ENCODE results near the gene RAB20. TPM values are rescaled to one million over a fixed set of nuclear protein-coding genes. Genes with fewer than 3 reads are reported as not detected.
"Not testable (repeated sequence)": the region's sequence is repeated elsewhere in the genome, so short reads cannot be mapped to it uniquely, and the experiment has no call there.

Gene RAB20
- total RNA-seq, 2 donors from 2014 or later: 1.2 to 1.4 TPM

DNA sequence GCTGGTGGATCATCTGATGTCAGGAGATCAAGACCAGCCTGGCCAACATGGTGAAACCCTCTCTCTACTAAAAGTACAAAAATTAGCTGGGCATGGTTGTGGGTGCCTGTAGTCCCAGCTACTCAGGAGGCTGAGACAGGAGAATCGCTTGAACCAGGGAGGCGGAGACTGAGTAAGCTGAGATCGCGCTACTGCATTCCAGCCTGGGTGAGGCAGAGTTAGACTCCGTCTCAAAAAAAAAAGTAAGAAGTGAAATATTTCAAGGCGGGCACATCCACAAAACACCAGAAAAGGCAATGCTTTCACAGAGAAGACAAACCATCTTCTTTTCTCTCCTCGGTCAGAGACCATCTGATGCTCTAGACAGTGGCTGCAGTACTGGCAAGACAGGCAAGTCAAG is 8.4 kb upstream of the RAB20 start:
- DNase-seq; H3K36me3 Mint-ChIP-seq (ENCODE audit: low read depth); ATAC-seq; H3K4me3 Mint-ChIP-seq; H3K4me1 Mint-ChIP-seq; H3K27ac Mint-ChIP-seq; H3K9me3 ChIP-seq (ENCODE audit: control insufficient read depth, low read length, poor library complexity, severe bottlenecking): not testable (repeated sequence)
- H3K27me3 Mint-ChIP-seq: peaks cover 57% of the 10 kb centered on the region

DNA sequence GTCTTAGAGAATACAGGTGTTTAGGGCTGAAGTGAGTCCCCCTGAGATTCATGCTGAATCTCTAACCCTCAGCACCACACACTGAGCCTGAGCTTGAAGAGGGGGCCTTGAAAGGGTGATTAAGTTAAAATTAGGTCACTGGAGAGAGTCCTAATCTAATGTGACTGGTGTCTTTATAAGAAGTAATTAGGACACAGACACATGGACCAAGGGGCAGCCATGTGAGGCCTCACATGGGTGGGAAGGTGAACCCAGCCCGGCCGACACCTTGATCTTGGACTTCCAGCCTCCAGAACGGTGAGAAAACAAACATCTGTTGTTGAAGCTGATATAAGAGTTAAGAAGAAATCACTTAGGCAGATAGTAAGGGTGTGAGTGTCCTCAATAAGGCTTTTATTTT is 7.1 kb upstream of the RAB20 start:
- Mint-ChIP-seq H3K27ac (no peak overlapping the region), H3K4me1 (peaks cover 8% of the 10 kb centered on the region), H3K4me3 (no peak overlapping the region), H3K36me3 (ENCODE audit: low read depth) (no peaks in the 10 kb centered on the region), H3K27me3 (peaks cover 56% of the 10 kb centered on the region)
- DNase-seq: no peak
- ATAC-seq: no peak
- H3K9me3 ChIP-seq (ENCODE audit: control insufficient read depth, low read length, poor library complexity, severe bottlenecking): no peaks in the 10 kb centered on the region

DNA sequence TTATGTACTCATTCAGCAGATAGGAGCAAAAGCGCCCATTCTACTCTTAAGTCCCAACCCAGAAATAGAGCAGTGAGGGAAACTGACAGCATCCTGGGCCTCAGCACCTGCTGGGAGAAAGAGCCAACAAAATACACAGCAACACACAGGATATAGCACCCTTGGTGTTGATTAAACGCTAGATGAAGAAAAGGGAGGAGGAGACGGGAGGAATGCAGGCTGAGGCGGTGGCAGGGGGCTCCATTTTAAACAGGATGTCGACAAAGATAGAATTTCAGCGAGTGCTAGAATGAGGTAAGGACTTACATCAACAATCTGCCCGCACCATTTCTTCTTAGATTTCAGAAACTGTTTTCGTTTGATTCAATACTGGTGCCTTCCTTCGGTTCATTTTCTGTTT is 4.6 kb upstream of the RAB20 start:
- Mint-ChIP-seq H3K27me3 (peaks cover 35% of the 10 kb centered on the region), H3K36me3 (ENCODE audit: low read depth) (no peaks in the 10 kb centered on the region), H3K4me1 (peaks cover 13% of the 10 kb centered on the region), H3K4me3 (no peak overlapping the region), H3K27ac (no peak overlapping the region)
- ATAC-seq (no peak), DNase-seq (no peak)
- H3K9me3 ChIP-seq (ENCODE audit: control insufficient read depth, low read length, poor library complexity, severe bottlenecking): no peaks in the 10 kb centered on the region

DNA sequence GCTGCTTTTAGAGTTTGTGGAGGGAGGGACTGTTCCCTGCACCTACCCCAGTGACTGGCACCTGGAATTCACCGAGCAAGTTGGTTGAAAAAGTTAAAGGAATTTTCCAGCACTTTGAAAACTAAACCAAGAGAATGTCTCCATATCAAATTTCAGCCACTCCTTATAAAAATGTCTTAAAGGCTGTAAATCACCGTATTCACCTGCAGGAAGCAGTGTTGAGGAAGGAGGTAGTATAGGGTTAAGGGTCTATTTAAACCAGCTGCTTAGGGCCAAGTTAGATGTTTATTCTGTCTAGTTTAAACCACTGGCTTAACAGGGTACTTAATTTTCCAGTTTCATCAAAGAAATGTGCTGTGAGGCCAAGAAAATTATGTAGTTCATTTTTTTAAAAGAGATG is 3.8 kb upstream of the RAB20 start:
- ATAC-seq (no peak), DNase-seq (no peak)
- Mint-ChIP-seq H3K27ac (no peak overlapping the region), H3K36me3 (ENCODE audit: low read depth) (no peaks in the 10 kb centered on the region), H3K27me3 (peaks cover 35% of the 10 kb centered on the region), H3K4me1 (peaks cover 19% of the 10 kb centered on the region), H3K4me3 (no peak overlapping the region)
- no peaks in the 10 kb centered on the region for H3K9me3 ChIP-seq (ENCODE audit: control insufficient read depth, low read length, poor library complexity, severe bottlenecking)

DNA sequence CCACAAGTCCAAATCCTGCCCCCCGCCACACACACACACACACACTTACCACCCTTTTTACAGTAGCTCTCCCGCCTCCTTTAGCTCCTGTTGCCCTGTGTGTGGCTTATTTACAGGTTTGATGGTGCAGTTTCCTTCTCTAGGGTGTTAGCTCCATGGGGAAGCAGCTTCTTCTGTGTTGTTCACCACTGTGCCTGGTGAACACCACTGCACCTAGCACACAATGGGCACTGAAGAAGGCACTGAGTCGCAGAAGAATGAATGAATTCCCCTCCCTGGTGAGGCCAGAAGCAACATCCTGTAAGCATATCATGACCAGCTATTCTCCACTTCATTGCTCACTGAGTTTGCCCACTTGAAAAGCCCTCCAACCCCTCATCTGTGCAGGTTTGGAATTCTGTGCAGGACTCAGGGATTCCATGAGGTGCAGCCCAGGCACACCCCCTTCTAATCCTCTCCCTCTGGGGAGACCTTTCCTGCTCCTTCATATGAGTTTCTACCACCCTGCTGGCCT is 3.0 kb upstream of the RAB20 start:
- peaks cover 29% of the 10 kb centered on the region for H3K27me3 Mint-ChIP-seq
- ATAC-seq: no peak
- H3K4me3 Mint-ChIP-seq: no peak overlapping the region
- H3K9me3 ChIP-seq (ENCODE audit: control insufficient read depth, low read length, poor library complexity, severe bottlenecking): no peaks in the 10 kb centered on the region
- peak overlapping the region; percentile 29 for H3K27ac Mint-ChIP-seq
- peaks cover 22% of the 10 kb centered on the region for H3K4me1 Mint-ChIP-seq
- DNase-seq: no peak
- no peaks in the 10 kb centered on the region for H3K36me3 Mint-ChIP-seq (ENCODE audit: low read depth)

DNA sequence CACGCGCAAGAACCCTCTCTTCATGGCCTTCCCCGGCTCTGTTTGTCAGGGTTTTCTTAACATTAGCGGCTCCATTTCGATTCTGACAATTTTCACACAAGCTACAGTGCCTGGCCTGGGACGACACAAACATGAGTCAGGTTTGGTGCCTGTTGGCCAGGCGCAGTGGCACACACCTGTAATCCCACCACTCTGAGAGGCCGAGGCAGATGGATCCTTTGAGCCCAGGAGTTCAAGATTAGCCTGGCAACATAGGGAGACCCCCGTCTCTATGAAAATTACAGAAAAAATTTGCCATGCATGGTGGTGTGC is 1.9 kb upstream of the RAB20 start:
- Mint-ChIP-seq H3K36me3 (ENCODE audit: low read depth) (no peaks in the 10 kb centered on the region), H3K4me1 (peaks cover 22% of the 10 kb centered on the region), H3K27ac (no peak overlapping the region), H3K4me3 (no peak overlapping the region), H3K27me3 (peaks cover 22% of the 10 kb centered on the region)
- DNase-seq (no peak), ATAC-seq (no peak)
- H3K9me3 ChIP-seq (ENCODE audit: control insufficient read depth, low read length, poor library complexity, severe bottlenecking): no peaks in the 10 kb centered on the region

DNA sequence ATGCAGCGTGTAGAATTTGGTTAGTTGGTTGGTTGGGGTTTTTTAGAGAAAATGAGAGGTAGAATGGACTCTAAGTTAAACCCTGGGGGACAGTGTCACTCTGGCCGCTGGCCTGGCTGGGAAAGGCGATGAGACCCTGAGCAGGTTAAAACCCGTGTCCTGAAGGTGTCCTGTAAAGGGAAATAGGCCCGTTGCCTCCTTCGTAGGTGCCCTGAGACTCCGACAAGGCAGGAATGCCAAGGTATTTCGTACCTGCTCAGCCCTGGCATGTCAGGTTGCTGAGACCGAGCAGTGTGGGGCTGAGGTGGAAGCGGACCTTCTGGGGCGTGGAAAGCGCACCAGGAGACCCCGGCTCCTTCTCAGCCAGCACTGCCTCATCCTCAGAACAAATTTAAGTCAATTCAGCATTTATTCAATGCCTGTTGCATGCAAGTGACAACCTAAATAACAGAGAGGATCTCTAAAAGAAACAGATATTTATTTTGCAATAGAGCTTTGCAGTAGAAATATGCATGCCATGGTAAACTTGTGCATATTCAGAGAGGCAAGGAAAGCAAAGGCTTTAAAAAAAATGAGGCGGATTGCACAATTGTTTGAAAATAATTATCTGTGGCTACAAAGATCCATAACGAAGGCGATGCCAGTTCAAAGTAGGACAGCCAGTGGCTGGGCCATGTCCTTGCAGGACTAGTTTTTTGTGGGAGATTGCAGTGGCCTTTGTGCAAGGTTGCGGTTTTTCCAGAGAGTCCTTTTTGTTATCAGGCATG is 1.4 kb upstream of the RAB20 start:
- H3K27me3 Mint-ChIP-seq: peaks cover 18% of the 10 kb centered on the region
- H3K36me3 Mint-ChIP-seq (ENCODE audit: low read depth): no peaks in the 10 kb centered on the region
- peak overlapping the region; percentile 96 for H3K4me3 Mint-ChIP-seq
- H3K27ac Mint-ChIP-seq: no peak overlapping the region
- peaks cover 22% of the 10 kb centered on the region for H3K4me1 Mint-ChIP-seq
- H3K9me3 ChIP-seq (ENCODE audit: control insufficient read depth, low read length, poor library complexity, severe bottlenecking): no peaks in the 10 kb centered on the region
- DNase-seq (no peak), ATAC-seq (no peak)

DNA sequence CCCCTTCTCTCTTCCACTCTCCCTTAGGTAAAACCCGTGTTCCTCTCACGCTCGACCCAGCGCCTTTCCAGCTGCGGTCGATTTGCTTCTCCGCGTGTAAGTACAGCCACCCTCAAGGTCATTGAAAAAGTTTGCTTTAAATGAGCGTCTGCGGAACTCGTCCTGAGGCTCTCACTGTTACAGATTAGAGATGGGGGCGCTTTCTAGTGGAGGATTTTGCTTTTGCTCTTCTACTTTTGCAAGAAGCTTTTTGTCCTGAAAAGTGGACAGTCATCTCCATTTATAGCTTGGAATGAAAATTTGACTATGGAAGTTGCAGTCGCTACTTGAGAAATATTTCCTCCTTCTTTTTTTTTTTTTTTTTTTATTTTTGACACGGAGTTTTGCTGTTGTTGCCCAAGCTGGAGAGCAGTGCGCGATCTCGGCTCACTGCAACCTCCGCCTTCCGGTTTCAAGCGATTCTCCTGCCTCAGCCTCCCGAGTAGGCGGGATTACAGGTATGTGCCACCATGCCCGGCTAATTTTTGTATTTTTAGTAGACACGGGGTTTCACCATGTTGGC is 595 bp upstream of the RAB20 start:
- Mint-ChIP-seq H3K36me3 (ENCODE audit: low read depth) (no peaks in the 10 kb centered on the region), H3K4me3 (peak overlapping the region; percentile 96), H3K4me1 (peaks cover 22% of the 10 kb centered on the region), H3K27ac (no peak overlapping the region), H3K27me3 (peaks cover 12% of the 10 kb centered on the region)
- no peaks in the 10 kb centered on the region for H3K9me3 ChIP-seq (ENCODE audit: control insufficient read depth, low read length, poor library complexity, severe bottlenecking)
- no peak for ATAC-seq
- no peak for DNase-seq

DNA sequence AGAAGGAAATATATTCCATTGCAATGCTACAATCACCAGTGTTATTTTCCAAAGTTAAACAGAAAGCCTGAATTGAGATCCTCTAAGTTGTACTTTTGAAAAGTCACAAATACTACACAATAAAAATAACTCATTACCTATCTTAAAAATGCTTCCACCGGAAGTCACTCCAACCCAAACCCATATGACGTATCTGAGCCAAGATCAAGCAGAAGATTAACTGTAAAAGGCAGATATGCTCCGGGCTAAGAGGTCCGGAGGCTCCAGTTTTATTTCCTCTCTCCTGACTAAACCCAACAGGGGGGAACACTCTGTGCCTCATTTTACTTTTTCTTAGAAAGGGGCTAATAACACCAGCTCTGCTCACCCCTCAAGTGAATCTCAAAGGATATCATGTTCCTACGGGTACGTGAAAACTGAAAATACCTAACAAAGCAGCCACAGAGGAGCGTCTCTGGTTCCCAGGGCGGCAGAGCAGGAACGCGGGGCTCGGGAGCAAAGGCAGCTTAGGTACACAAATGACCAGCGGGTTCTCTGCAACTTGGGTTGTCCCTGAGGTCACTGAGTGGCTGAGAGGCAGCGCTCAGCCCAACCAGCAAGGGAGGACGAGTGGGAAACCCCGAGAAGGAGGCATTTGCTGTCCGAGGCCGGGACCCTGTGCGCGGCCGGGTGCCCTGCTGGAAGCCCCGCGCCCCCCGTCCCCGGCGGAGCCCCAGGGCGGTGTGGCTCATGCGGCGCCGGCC is 750 bp downstream of the RAB20 start:
- Mint-ChIP-seq H3K36me3 (ENCODE audit: low read depth) (no peaks in the 10 kb centered on the region), H3K4me1 (peaks cover 24% of the 10 kb centered on the region), H3K27me3 (peaks cover 9% of the 10 kb centered on the region), H3K27ac (peak overlapping the region; percentile 65), H3K4me3 (peak overlapping the region; percentile 96)
- no peaks in the 10 kb centered on the region for H3K9me3 ChIP-seq (ENCODE audit: control insufficient read depth, low read length, poor library complexity, severe bottlenecking)
- ATAC-seq: peak; percentile 12
- DNase-seq: no peak

DNA sequence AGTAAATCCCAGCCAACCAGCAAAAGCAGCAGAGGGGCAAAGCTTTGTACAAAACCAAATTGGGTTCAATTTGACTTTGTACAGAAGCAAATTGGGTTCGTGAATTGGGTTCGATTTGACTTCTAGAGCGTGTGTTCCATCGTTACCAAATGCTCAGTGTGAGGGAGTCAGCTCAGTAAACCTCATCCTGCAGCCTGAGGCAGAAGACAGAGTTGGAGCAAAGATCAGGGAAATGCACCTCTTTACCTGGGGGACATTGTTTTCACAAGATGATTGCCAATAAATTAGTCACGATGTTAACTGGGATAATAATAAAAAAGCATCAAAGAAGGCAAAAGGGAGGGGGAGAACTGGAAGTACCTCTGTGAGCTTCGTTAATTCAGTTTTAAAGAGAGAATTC is 1.5 kb downstream of the RAB20 start:
- ATAC-seq (no peak), DNase-seq (no peak)
- Mint-ChIP-seq H3K27ac (peak overlapping the region; percentile 65), H3K36me3 (ENCODE audit: low read depth) (no peaks in the 10 kb centered on the region), H3K4me3 (peak overlapping the region; percentile 21), H3K27me3 (peaks cover 9% of the 10 kb centered on the region), H3K4me1 (peaks cover 25% of the 10 kb centered on the region)
- H3K9me3 ChIP-seq (ENCODE audit: control insufficient read depth, low read length, poor library complexity, severe bottlenecking): no peaks in the 10 kb centered on the region

DNA sequence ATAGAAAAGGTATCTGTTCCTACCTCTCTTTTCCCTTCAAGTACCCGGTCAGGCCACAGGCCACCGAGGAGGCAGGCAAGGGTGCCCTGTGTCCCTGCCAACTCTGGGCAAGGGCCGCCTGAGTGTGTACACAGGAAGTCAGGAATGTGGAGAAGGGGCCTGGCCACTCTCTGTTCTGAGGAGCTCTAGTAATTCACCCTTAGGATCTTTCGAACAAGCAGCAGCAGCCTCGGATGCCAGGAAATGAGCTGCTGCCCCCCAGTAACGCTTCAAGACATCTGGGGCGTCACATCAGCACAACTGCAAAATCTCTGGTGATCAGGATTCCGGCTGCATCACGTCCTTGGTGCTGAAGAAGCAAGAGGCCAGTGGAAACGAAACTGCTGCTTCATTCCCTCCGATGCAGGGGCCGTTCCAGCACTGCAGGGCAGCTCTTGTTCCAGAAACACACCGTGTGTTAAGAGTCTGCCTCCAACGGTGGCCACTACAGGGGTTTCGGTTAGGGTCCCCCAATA is 2.0 kb downstream of the RAB20 start:
- H3K4me3 Mint-ChIP-seq: no peak overlapping the region
- H3K4me1 Mint-ChIP-seq: peaks cover 25% of the 10 kb centered on the region
- H3K36me3 Mint-ChIP-seq (ENCODE audit: low read depth): no peaks in the 10 kb centered on the region
- ATAC-seq: no peak
- no peak overlapping the region for H3K27ac Mint-ChIP-seq
- peaks cover 6% of the 10 kb centered on the region for H3K27me3 Mint-ChIP-seq
- no peaks in the 10 kb centered on the region for H3K9me3 ChIP-seq (ENCODE audit: control insufficient read depth, low read length, poor library complexity, severe bottlenecking)
- no peak for DNase-seq

DNA sequence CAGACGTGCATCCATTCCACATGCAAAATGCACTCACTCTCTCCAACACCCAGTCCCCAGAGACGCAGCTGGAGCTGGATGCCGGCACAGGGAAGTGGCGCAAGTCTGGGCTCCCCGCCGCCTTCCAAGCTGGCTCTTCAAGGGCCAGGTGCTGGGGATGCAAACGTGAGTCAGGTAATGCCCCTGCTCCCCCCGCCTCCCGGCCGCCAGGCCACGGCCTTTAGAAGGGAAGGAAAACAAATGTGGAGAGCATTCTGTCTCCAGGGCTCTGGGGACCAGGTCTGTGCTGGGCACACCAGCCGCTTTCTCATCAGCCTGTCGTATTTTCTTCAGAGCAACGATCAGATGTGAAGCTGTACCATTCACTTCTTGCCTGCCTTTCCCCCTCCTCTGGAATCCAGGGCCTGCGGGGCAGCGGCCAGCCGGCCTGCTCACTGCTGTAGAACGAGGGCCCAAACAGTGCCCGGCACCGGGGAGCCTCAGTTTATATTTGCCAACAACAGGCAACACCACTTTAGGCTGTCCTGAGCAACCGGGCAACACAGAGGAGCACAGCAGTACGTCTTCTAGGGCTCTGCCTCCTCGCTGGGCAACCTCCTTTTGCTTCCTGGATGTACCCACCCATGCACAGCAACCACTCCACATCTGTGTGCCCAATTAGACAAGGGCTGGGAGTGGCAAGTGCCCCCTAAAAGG is 3.8 kb downstream of the RAB20 start:
- no peaks in the 10 kb centered on the region for H3K36me3 Mint-ChIP-seq (ENCODE audit: low read depth)
- H3K4me1 Mint-ChIP-seq: peaks cover 19% of the 10 kb centered on the region
- no peak overlapping the region for H3K4me3 Mint-ChIP-seq
- H3K27ac Mint-ChIP-seq: no peak overlapping the region
- DNase-seq: no peak
- no peak for ATAC-seq
- H3K27me3 Mint-ChIP-seq: no peaks in the 10 kb centered on the region
- no peaks in the 10 kb centered on the region for H3K9me3 ChIP-seq (ENCODE audit: control insufficient read depth, low read length, poor library complexity, severe bottlenecking)

DNA sequence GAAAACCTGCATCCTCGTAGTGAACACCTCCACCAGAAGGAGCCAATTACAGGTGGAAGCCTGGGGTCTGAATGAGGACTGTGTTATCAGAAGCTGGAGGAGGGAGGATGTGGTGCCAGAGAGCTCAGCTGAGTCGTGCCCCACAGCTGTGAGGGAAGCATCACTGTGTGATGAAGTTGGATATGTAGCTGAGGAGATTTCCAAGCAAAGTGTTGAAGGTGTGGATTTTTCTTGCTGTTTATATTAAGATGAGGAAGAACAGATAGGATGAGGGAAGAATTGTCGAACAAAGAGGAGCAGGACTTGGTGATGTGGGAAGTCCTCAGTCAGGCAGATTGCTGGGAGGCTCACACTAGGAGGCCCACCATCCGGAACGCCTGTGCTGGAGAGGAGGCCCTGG is 4.4 kb downstream of the RAB20 start:
- no peak for DNase-seq
- peaks cover 16% of the 10 kb centered on the region for H3K4me1 Mint-ChIP-seq
- no peak for ATAC-seq
- H3K36me3 Mint-ChIP-seq (ENCODE audit: low read depth): no peaks in the 10 kb centered on the region
- H3K9me3 ChIP-seq (ENCODE audit: control insufficient read depth, low read length, poor library complexity, severe bottlenecking): no peaks in the 10 kb centered on the region
- no peak overlapping the region for H3K4me3 Mint-ChIP-seq
- no peaks in the 10 kb centered on the region for H3K27me3 Mint-ChIP-seq
- H3K27ac Mint-ChIP-seq: no peak overlapping the region
